SK-N-SH (cell line): Measurements from ENCODE around the gene TRAF5.

Experiments used
- CHD2 ChIP-seq: fragments of 150-350 bp; IDR thresholded peaks from 2 replicates; pipeline ENCODE4 v1.6.1; 2018; ENCODE audit warnings: low read length; ENCODE audit not compliant: partially characterized antibody
- JUND ChIP-seq: IDR thresholded peaks from 2 replicates; pipeline ENCODE4 v1.4.0; 2012
- TF ChIP-seq, protein P1 (sequence below): fragments of 200-600 bp; sonication (generic); IDR thresholded peaks from 2 replicates; pipeline ENCODE4 v1.6.1; 2017; ENCODE audit warnings: antibody characterized with exemption, mild to moderate bottlenecking, moderate library complexity
- TF ChIP-seq, protein P2 (sequence below): IDR thresholded peaks from 2 replicates; pipeline ENCODE4 v1.4.0; 2012; ENCODE audit warnings: low read depth

DNA sequence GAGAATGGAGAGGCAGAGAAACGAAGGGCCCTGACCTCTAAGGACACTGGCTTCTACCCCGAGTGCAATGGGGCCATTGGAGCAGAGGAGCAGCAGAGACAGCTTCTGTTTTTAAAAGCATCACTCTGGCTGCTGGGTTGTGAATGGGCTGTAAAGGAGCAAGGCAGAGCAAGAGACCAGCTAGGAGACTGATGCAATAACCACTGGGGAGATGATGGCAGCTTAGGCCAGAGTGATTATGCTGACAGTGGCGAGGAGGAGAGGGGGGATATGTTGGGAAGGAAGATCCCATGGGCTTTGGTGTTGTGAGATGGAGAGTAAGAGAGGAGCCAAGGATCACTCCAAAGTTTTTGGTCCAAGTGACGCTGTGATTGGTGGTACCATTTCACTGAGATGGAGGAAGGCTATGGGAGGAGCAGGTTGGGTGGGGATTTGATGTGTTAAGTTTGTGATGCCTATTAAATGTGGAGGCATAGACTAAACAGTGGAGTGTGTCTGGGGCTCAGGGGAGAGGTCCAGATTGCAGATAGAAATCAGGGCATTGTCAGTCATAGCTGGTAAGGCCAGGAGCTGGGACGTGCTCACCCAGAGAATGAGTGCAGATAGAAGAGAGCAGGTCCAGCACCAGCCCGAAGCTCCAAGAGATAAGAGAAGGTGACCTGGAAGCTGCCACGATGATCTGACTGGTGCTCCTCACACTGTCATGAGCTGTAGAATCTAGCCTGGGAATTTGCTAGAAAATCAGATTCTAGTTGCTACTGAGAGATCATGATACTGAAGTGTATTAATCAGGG lies 11.0 kb downstream of the TRAF5 start:
- TF ChIP-seq, protein P1, sequence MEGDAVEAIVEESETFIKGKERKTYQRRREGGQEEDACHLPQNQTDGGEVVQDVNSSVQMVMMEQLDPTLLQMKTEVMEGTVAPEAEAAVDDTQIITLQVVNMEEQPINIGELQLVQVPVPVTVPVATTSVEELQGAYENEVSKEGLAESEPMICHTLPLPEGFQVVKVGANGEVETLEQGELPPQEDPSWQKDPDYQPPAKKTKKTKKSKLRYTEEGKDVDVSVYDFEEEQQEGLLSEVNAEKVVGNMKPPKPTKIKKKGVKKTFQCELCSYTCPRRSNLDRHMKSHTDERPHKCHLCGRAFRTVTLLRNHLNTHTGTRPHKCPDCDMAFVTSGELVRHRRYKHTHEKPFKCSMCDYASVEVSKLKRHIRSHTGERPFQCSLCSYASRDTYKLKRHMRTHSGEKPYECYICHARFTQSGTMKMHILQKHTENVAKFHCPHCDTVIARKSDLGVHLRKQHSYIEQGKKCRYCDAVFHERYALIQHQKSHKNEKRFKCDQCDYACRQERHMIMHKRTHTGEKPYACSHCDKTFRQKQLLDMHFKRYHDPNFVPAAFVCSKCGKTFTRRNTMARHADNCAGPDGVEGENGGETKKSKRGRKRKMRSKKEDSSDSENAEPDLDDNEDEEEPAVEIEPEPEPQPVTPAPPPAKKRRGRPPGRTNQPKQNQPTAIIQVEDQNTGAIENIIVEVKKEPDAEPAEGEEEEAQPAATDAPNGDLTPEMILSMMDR = no peak
- TF ChIP-seq CHD2 (no peak), JUND (no peak)
- TF ChIP-seq, protein P2, sequence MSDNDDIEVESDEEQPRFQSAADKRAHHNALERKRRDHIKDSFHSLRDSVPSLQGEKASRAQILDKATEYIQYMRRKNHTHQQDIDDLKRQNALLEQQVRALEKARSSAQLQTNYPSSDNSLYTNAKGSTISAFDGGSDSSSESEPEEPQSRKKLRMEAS = no peak
